Fibroblast of the aortic adventitia (primary cell): ENCODE data around the gene CAMKK1. TPM values are rescaled to one million over a fixed set of nuclear protein-coding genes. Genes with fewer than 3 reads are reported as not detected.

Source experiments
- DNase-seq: peaks from one replicate; pipeline ENCODE4 v3.0.0-alpha.2; 2010; ENCODE audit warnings: low read depth
- H3K4me3 ChIP-seq: 2 replicates; pipeline ENCODE4 v1.5.1; 2011; ENCODE audit warnings: low read depth, mild to moderate bottlenecking, control low read depth, low read length, moderate library complexity
- total RNA-seq: library from RNA; depleted of rRNA; stranded (reverse); fragments of >200 nt; gene quantifications from 2 replicates; pipeline ENCODE4 v1.2.3, GENCODE V29; 2012; ENCODE audit warnings: low replicate concordance
- TF ChIP-seq, protein P1 (sequence below): IDR thresholded peaks from 2 replicates; pipeline ENCODE4 v1.5.1; 2011; ENCODE audit warnings: mild to moderate bottlenecking, low read length, control low read depth, inconsistent platforms; ENCODE audit not compliant: insufficient read depth

Gene CAMKK1
- total RNA-seq, 1 donor = 17.7 TPM

DNA sequence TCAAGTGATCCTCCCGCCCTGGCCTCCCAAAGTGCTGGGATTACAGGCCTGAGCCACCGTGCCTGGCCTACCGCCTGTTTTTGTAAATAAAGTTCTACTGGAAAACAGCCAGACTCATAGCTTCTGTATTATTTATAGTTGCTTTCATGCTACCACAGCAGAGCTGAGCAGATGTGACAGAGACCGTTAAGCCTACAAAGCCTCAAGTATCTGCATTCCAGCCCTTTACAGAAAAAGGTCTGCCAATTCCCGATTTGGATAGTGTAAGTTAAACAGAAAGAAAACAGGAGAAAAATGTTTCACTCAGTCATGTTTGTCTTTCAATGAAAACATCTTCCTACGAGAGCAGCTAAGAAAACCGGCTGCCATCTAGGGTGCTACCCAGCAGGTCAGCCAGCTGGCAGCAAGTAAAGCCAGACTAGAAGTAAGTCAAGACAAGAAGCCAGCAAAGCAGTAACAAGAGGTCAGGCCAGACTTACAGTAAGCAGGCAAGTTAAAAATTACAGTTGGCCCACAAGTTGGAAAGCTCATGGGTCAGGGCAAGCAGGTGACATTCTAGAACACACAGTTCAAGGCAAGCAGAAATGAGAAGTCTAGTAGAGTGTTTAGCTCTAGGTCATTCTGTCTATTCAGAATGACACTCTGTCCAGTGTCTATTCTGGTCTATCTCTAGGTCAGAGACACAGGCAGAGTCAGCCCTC is 64.6 kb downstream of the CAMKK1 start:
- TF ChIP-seq, protein P1, sequence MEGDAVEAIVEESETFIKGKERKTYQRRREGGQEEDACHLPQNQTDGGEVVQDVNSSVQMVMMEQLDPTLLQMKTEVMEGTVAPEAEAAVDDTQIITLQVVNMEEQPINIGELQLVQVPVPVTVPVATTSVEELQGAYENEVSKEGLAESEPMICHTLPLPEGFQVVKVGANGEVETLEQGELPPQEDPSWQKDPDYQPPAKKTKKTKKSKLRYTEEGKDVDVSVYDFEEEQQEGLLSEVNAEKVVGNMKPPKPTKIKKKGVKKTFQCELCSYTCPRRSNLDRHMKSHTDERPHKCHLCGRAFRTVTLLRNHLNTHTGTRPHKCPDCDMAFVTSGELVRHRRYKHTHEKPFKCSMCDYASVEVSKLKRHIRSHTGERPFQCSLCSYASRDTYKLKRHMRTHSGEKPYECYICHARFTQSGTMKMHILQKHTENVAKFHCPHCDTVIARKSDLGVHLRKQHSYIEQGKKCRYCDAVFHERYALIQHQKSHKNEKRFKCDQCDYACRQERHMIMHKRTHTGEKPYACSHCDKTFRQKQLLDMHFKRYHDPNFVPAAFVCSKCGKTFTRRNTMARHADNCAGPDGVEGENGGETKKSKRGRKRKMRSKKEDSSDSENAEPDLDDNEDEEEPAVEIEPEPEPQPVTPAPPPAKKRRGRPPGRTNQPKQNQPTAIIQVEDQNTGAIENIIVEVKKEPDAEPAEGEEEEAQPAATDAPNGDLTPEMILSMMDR = no peak
- no peak overlapping the region for H3K4me3 ChIP-seq
- DNase-seq = peak; percentile 15

DNA sequence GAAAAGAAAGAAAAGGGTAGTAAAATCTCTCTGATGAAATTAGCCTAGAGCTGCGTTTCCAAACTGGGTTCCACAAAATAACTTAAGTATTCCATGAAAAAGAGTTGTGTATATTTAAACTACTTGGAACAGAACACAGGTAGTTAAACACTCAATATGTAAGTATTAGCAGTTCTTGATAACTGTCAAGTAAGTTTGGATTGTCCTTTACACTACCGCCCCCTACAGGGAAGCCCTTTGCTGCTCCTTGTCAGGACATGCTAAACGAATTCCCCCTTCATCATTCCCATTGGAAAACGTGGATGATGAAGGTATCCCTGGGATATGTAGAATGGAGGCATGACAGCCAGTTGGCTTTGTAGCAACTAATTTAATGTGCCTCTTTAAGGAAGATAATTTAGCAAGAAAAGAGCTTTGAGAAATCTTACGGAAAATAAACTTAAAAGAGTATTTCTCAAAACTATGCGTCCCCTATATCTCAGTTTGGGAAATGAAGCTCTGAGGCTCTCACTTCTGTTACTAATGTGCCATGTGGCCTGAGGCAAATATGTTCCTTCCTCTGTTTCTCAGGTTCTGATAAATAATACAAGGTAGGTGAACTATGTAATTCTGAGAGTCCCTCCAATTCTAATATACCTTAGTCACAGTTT is 65.6 kb downstream of the CAMKK1 start:
- DNase-seq = peak; percentile 85
- TF ChIP-seq, protein P1 = peak; percentile 89
- H3K4me3 ChIP-seq = no peak overlapping the region

DNA sequence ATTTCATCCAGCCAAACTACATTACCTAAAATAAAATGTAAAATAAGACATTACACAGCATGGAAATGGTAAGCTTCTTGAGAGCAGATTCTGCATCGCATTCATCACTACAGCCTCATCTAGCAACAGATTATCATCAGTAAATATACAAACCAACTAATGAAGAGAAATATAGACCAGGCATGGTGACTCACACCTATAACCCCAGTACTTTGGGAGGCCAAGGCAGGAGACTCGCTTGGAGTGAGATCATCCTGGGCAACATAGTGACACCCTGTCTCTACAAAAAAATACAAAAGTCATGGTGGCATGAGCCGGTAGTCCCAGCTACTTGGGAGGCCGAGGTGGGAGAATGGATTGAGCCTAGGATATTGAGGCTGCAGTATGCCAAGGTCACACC is 66.7 kb downstream of the CAMKK1 start:
- H3K4me3 ChIP-seq = no peak overlapping the region
- TF ChIP-seq, protein P1 = no peak
- no peak for DNase-seq

DNA sequence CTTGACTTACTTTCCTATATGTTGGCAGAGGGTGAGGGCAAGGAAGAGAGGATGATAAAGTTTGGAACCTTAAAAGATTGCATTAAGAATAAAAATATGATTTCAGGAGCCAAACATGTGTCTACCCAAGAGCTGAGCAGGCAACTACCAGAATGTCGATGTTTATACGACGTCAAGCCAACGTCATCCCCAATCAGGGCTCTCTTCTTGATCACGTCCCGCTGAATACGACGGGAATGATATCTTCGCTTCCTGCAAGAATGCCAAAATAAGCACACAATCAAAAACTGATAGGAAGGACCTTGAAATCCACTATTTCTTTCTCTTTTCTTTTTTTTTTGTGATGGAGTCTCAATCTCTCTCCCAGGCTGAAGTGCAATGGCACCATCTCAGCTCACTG is 71.8 kb downstream of the CAMKK1 start:
- no peak for DNase-seq
- TF ChIP-seq, protein P1 = no peak
- H3K4me3 ChIP-seq = no peak overlapping the region

DNA sequence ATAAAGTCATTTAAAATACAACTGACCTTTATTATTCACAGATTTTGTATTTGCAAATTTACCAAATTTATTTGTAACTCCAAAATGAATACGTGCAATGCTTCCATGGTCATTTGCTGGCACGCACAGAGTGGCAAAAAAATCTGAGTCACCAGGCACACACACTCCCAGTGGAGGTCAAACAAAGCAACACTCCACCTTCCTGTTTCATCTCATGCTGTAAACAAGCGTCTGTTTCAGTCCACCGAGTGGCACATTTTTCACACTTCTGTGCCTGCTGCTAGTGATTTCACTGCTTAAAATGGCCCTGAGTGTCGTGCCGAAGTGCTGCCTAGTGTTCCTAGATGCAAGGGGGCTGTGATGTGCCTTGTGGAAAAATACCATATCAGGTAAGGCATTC is 74.1 kb downstream of the CAMKK1 start:
- no peak overlapping the region for H3K4me3 ChIP-seq
- no peak for DNase-seq
- TF ChIP-seq, protein P1 = no peak

DNA sequence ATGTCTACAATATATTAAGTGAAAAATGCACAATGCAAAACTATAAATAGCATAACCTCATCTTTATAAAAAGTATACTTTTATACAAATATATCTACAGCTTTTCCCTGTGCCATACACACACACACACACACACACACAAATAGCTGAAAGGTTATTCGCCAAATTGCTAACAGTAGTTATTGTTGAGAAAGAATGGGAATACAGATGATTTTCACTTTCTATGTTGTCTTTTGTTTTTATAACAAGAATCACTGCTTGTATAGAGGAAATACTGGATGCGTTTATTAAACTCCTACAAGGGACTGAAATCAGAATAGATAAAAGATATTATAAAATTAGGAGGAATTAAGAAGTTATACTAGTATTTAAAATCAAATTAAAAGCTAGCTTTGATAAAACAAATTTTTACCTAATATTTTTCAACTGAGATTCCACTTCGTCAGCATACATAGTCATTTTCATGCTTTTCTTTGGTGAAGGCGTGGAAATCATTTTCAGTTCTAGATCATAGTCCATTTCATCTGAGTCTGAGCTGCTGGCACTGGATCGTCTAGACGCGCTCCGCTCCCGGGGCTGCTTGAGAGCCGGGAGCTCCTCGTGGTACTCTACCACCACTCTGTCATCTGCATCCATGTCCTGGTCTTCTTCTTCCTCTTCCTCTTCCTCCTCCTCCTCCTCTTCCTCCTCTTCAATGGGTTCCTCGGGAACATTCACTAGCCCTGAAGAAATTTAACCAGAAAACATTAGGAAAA is 74.8 kb downstream of the CAMKK1 start:
- H3K4me3 ChIP-seq = no peak overlapping the region
- DNase-seq = no peak
- TF ChIP-seq, protein P1 = no peak
